Stimulated activated naive CD8-positive, alpha-beta T cell treated with anti-CD3 and anti-CD28 coated beads, Interleukin-15, amount 100 ng/mL, for 72 hours (primary cell): ENCODE data around the gene SPATA20.

Source experiments
- ATAC-seq: fragments of 150-1000 bp; cut with Tn5 transposase; 2 replicates; pipeline ENCODE4 v1.10.0; 2021; ENCODE audit warnings: mild to moderate bottlenecking, moderate library complexity
- DNase-seq, 2 donors: peaks; one replicate each; pipeline ENCODE4 v3.0.0; 2021 to 2022
- H3K27ac Mint-ChIP-seq, 2 donors: one replicate each; pipeline ENCODE4 v1.8.0; 2022; ENCODE audit warnings: mild to moderate bottlenecking in 2 of 2, mixed read lengths in 2 of 2, moderate library complexity in 2 of 2
- H3K27me3 Mint-ChIP-seq: one replicate; pipeline ENCODE4 v1.8.0; 2022; ENCODE audit warnings: mixed read lengths
- H3K4me1 Mint-ChIP-seq: one replicate; pipeline ENCODE4 v1.8.0; 2022; ENCODE audit warnings: mild to moderate bottlenecking, mixed read lengths
- H3K4me3 Mint-ChIP-seq, 2 donors: one replicate each; pipeline ENCODE4 v1.8.0; 2022; ENCODE audit warnings: mild to moderate bottlenecking in 2 of 2, mixed read lengths in 2 of 2, moderate library complexity in 1 of 2
- H3K9me3 Mint-ChIP-seq, 2 donors: one replicate each; pipeline ENCODE4 v1.8.0; 2022; ENCODE audit warnings: mixed read lengths in 2 of 2

SPATA20 gene

GRCh38 chr17:50532452-50533024, 14.4 kb upstream of the SPATA20 start, which contains the start of gene EPN3:
Gene EPN3, plus strand, starts transcription at chr17:50532735. Its CDS starts 3,822 bp downstream, at chr17:50536557.
- Mint-ChIP-seq H3K9me3 (no peaks in the 10 kb centered on the region), H3K4me3 (peak within 1 kb of the TSS in 1 of 2 donors; percentile 59), H3K27ac (peak within 1 kb of the TSS in 1 of 2 donors; percentile 85), H3K27me3 (peaks cover 77% of the 10 kb centered on the region), H3K4me1 (peaks cover 33% of the 10 kb centered on the region)
- peak; percentile 48 for ATAC-seq
- no peak for DNase-seq

DNA sequence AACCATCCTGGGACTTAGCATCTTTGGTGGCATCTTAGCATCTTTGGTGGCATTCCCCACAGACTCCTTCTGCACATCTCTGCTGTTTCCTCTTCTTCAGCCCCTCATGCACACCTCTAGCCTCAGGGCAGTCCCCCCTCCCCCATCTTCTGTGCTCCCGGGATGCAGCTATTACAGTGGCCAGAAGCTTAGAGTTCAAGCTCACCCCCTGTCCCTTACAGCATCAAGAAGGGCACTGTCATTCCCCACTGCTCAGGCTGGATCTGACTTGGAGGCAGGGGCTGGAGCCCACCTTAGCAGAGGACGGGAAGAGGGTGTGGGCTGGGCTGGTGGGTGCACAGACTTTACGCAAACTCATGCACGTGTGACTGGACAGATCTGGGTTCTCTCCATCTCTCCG, 13.8 kb upstream of the SPATA20 start:
- ATAC-seq (no peak), DNase-seq (no peak)
- Mint-ChIP-seq H3K27ac (no peak overlapping the region), H3K4me3 (peak overlapping the region in 1 of 2 donors; percentile 59), H3K4me1 (peaks cover 33% of the 10 kb centered on the region), H3K9me3 (no peaks in the 10 kb centered on the region), H3K27me3 (peaks cover 76% of the 10 kb centered on the region)

GRCh38 chr17:50533720-50534148, 13.2 kb upstream of the SPATA20 start:
- ATAC-seq (peak; percentile 26), DNase-seq (no peak)
- Mint-ChIP-seq H3K27me3 (peaks cover 71% of the 10 kb centered on the region), H3K4me1 (peaks cover 33% of the 10 kb centered on the region), H3K9me3 (no peaks in the 10 kb centered on the region), H3K4me3 (peak overlapping the region; percentile 17 to 59), H3K27ac (peak overlapping the region in 1 of 2 donors; percentile 85)

- Mint-ChIP-seq H3K9me3 (no peaks in the 10 kb centered on the region), H3K27me3 (peaks cover 64% of the 10 kb centered on the region), H3K27ac (peak overlapping the region in 1 of 2 donors; percentile 86), H3K4me1 (peaks cover 33% of the 10 kb centered on the region), H3K4me3 (peak overlapping the region; percentile 17 to 59)
- no peak for DNase-seq
- peak; percentile 65 for ATAC-seq
These were observed 12.6 kb upstream of the SPATA20 start for GRCh38 chr17:50534222-50534978.

GRCh38 chr17:50534979-50535326, 12.0 kb upstream of the SPATA20 start:
- Mint-ChIP-seq H3K4me1 (peaks cover 33% of the 10 kb centered on the region), H3K4me3 (no peak overlapping the region), H3K9me3 (no peaks in the 10 kb centered on the region), H3K27ac (no peak overlapping the region), H3K27me3 (peaks cover 59% of the 10 kb centered on the region)
- ATAC-seq (no peak), DNase-seq (no peak)

- Mint-ChIP-seq H3K4me1 (peaks cover 33% of the 10 kb centered on the region), H3K27me3 (peaks cover 54% of the 10 kb centered on the region), H3K4me3 (no peak overlapping the region), H3K9me3 (no peaks in the 10 kb centered on the region), H3K27ac (no peak overlapping the region)
- DNase-seq (no peak), ATAC-seq (no peak)
These were observed 11.6 kb upstream of the SPATA20 start for GRCh38 chr17:50535407-50535806.

DNA sequence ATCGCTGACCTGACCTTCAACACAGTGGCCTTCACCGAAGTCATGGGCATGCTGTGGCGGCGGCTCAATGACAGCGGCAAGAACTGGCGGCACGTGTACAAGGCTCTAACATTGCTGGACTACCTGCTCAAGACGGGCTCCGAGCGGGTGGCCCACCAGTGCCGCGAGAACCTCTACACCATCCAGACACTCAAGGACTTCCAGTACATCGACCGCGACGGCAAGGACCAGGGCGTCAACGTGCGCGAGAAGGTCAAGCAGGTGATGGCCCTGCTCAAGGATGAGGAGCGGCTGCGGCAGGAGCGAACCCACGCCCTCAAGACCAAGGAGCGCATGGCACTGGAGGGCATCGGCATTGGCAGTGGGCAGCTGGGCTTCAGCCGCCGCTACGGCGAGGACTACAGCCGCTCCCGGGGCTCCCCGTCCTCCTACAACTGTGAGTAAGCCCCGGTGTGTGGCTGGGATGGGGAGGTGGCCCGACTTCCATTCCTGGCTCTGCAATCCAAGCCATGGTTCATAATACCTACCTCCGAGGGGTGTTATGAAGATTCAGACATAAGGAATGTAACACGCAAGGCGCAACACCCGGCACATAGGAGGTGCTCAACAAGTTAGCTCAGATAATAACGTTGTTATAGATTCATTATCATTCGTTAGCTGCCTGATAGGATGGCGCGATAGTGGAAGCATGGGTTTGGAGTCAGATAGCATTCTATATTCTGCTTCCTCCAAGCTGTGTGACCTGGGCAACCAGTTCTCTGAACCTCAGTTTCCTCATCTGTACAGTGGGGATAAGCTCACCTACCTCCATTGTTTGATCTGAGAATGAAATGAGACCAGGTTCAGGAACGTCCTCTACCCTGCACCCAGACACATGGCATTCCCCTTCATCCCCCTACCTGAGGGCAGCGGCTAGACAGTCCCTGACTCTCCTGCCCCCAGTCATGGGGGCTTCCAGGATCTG, 10.0 kb upstream of the SPATA20 start:
- no peak for DNase-seq
- Mint-ChIP-seq H3K9me3 (no peaks in the 10 kb centered on the region), H3K4me1 (peaks cover 39% of the 10 kb centered on the region), H3K27ac (no peak overlapping the region), H3K27me3 (peaks cover 39% of the 10 kb centered on the region), H3K4me3 (no peak overlapping the region)
- ATAC-seq, result no peak

GRCh38 chr17:50537721-50538548, 9.0 kb upstream of the SPATA20 start:
- H3K9me3 Mint-ChIP-seq, result no peaks in the 10 kb centered on the region
- DNase-seq (no peak), ATAC-seq (no peak)
- H3K27me3 Mint-ChIP-seq, result peaks cover 29% of the 10 kb centered on the region
- no peak overlapping the region for H3K4me3 Mint-ChIP-seq
- peaks cover 38% of the 10 kb centered on the region for H3K4me1 Mint-ChIP-seq
- H3K27ac Mint-ChIP-seq, result peak overlapping the region in 1 of 2 donors; percentile 66

- no peak overlapping the region for H3K4me3 Mint-ChIP-seq
- DNase-seq (no peak), ATAC-seq (no peak)
- H3K27me3 Mint-ChIP-seq, result peaks cover 24% of the 10 kb centered on the region
- peak overlapping the region in 1 of 2 donors; percentile 66 for H3K27ac Mint-ChIP-seq
- no peaks in the 10 kb centered on the region for H3K9me3 Mint-ChIP-seq
- H3K4me1 Mint-ChIP-seq, result peaks cover 29% of the 10 kb centered on the region
These were observed 8.2 kb upstream of the SPATA20 start for GRCh38 chr17:50538549-50539410.

DNA sequence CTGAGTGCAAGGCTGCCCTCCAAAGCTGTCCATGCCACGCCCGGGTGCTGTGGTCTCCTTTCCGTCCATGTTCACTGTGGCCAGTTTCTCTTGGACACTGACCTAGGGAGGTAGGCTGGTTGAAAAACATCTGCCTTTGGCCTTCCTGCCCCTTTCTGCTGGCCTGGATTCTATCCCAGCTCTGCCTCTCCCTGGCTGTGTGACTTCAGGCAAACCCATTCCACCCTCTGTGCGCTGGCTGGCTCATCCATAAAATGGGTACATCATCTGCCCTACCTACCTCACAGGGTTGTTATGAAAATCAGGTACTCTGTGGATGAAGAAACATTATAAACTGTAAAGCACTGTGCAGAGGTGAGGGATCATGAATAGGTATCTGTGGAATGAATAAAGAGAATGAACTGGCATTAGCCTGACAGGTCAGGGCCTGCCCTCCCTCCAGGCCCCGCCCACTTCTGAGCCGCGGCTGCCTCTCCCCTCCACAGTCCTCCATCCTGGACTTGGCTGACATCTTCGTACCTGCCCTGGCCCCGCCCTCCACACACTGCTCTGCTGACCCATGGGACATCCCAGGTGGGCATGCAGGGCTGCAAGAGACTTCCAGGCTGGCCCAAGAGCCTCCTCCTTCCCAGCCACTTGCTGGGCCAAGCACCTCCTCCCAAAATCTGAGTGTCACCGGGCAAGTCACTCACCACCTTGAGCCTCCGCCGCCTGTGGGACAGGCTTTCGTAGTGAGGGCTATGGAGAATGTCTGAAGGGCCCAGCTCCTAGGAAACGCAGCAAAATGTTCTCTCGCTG, 7.0 kb upstream of the SPATA20 start:
- DNase-seq, result no peak
- H3K27ac Mint-ChIP-seq, result peak overlapping the region in 1 of 2 donors; percentile 48
- no peaks in the 10 kb centered on the region for H3K9me3 Mint-ChIP-seq
- no peak overlapping the region for H3K4me3 Mint-ChIP-seq
- ATAC-seq, result no peak
- peaks cover 18% of the 10 kb centered on the region for H3K4me1 Mint-ChIP-seq
- H3K27me3 Mint-ChIP-seq, result peaks cover 23% of the 10 kb centered on the region

- ATAC-seq (no peak), DNase-seq (no peak)
- Mint-ChIP-seq H3K4me3 (peak overlapping the region; percentile 88 to 94), H3K27ac (no peak overlapping the region), H3K4me1 (peaks cover 18% of the 10 kb centered on the region), H3K9me3 (no peaks in the 10 kb centered on the region), H3K27me3 (peaks cover 15% of the 10 kb centered on the region)
These were observed 6.2 kb upstream of the SPATA20 start for GRCh38 chr17:50540560-50541401.

DNA sequence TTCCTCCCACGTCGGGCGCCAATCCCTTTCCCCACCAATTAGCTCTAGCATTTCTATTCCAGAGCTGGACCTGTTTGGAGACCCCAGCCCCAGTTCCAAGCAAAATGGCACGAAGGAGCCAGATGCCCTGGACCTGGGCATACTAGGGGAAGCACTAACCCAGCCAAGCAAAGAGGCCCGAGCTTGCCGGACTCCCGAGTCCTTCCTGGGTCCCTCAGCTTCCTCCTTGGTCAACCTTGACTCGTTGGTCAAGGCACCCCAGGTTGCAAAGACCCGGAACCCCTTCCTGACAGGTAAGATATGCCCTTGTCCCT, 5.6 kb upstream of the SPATA20 start:
- peak overlapping the region in 1 of 2 donors; percentile 11 for H3K27ac Mint-ChIP-seq
- ATAC-seq, result no peak
- H3K4me3 Mint-ChIP-seq, result peak overlapping the region; percentile 88 to 94
- no peak for DNase-seq
- H3K27me3 Mint-ChIP-seq, result peaks cover 14% of the 10 kb centered on the region
- H3K4me1 Mint-ChIP-seq, result peaks cover 18% of the 10 kb centered on the region
- H3K9me3 Mint-ChIP-seq, result no peaks in the 10 kb centered on the region
